ENCODE results near the gene SLIT3.

SLIT3 gene

GRCh38 chr5:168859471-168859870 lies 441.5 kb downstream of the SLIT3 start:
- no peak for DNase-seq (ENCODE audit: low spot score)

GRCh38 chr5:168858994-168859393 lies 441.9 kb downstream of the SLIT3 start:
- no peak for DNase-seq (ENCODE audit: low spot score)

GRCh38 chr5:168858371-168858770 lies 442.6 kb downstream of the SLIT3 start:
- DNase-seq (ENCODE audit: low spot score), result no peak

GRCh38 chr5:168853972-168854371 lies 447.0 kb downstream of the SLIT3 start:
- DNase-seq (ENCODE audit: low spot score), result no peak

GRCh38 chr5:168852329-168852728 lies 448.6 kb downstream of the SLIT3 start:
- no peak for DNase-seq (ENCODE audit: low spot score)

- DNase-seq (ENCODE audit: low spot score), result peak; percentile 93
Observed at GRCh38 chr5:168851902-168852321, 449.0 kb downstream of the SLIT3 start.

- DNase-seq (ENCODE audit: low spot score), result no peak
Observed at GRCh38 chr5:168850683-168851082, 450.3 kb downstream of the SLIT3 start.

GRCh38 chr5:168848569-168848968 lies 452.4 kb downstream of the SLIT3 start:
- no peak for DNase-seq (ENCODE audit: low spot score)

- DNase-seq (ENCODE audit: low spot score), result no peak
Observed at GRCh38 chr5:168847511-168848073, 453.3 kb downstream of the SLIT3 start.

- DNase-seq (ENCODE audit: low spot score), result no peak
Observed at GRCh38 chr5:168844922-168845296, 456.0 kb downstream of the SLIT3 start.

GRCh38 chr5:168844016-168844921 lies 456.7 kb downstream of the SLIT3 start:
- no peak for DNase-seq (ENCODE audit: low spot score)

- DNase-seq (ENCODE audit: low spot score), result no peak
Observed at GRCh38 chr5:168843277-168844015, 457.5 kb downstream of the SLIT3 start.

GRCh38 chr5:168842571-168843205 lies 458.3 kb downstream of the SLIT3 start:
- no peak for DNase-seq (ENCODE audit: low spot score)

GRCh38 chr5:168837852-168838251 lies 463.1 kb downstream of the SLIT3 start:
- no peak for DNase-seq (ENCODE audit: low spot score)

- DNase-seq (ENCODE audit: low spot score), result no peak
Observed at GRCh38 chr5:168836603-168837231, 464.2 kb downstream of the SLIT3 start.

GRCh38 chr5:168833936-168834335 lies 467.0 kb downstream of the SLIT3 start:
- no peak for DNase-seq (ENCODE audit: low spot score)

- DNase-seq (ENCODE audit: low spot score), result no peak
Observed at GRCh38 chr5:168833383-168833782, 467.6 kb downstream of the SLIT3 start.

GRCh38 chr5:168832308-168832707 lies 468.6 kb downstream of the SLIT3 start:
- DNase-seq (ENCODE audit: low spot score), result no peak

- DNase-seq (ENCODE audit: low spot score), result no peak
Observed at GRCh38 chr5:168831383-168831782, 469.6 kb downstream of the SLIT3 start.

- DNase-seq (ENCODE audit: low spot score), result no peak
Observed at GRCh38 chr5:168830833-168831232, 470.1 kb downstream of the SLIT3 start.

GRCh38 chr5:168829922-168830417 lies 471.0 kb downstream of the SLIT3 start:
- DNase-seq (ENCODE audit: low spot score), result no peak

- DNase-seq (ENCODE audit: low spot score), result no peak
Observed at GRCh38 chr5:168829044-168829443, 471.9 kb downstream of the SLIT3 start.

Data from hematopoietic multipotent progenitor cell treated with erythropoietin and hydrocortisone succinate and interleukin-3 and kit ligand, for 17 days (in vitro differentiated cells).